ENCODE data around the gene FXR2. TPM values are rescaled to one million over a fixed set of nuclear protein-coding genes. Genes with fewer than 3 reads are reported as not detected.

The FXR2 gene
- total and polyA plus RNA-seq, 2 experiments from 2014 or later: 10.9 to 24.4 TPM

GRCh38 chr17:7629939-7630571 lies 15.4 kb upstream of the FXR2 start, which contains the start of gene SHBG (continued):
- no peak for TF ChIP-seq ZNF462 (CRISPR knock-in tag; IDR thresholded peaks at IDR 0.05)
- TF ChIP-seq NANOG (IDR thresholded peaks at IDR 0.05; ENCODE audit: borderline replicate concordance): no peak
- no peak for TF ChIP-seq ETS1 (IDR thresholded peaks at IDR 0.05)
- no peak for TF ChIP-seq EZH2 (IDR thresholded peaks at IDR 0.05; ENCODE audit: low read depth, unreplicated experiment)

- H3F3A ChIP-seq (replicated peaks; ENCODE audit: low read depth): peaks cover 16% of the 10 kb centered on the region; the same call in 1 of the 2 replicates
- ATAC-seq (peak; percentile 89), DNase-seq (ENCODE audit: low spot score) (peak; percentile 96)
- Mint-ChIP-seq H3K27ac (peak within 1 kb of the TSS; percentile 93), H3K9me3 (no peaks in the 10 kb centered on the region), H3K4me1 (peaks cover 11% of the 10 kb centered on the region), H3K27me3 (ENCODE audit: insufficient read depth, low read depth, poor library complexity) (peaks cover 13% of the 10 kb centered on the region), H3K36me3 (ENCODE audit: low read depth) (peaks cover 13% of the 10 kb centered on the region; the same call in 2 of the 3 replicates), H3K4me3 (peak within 1 kb of the TSS; percentile 90)
- H4K20me1 ChIP-seq (replicated peaks; ENCODE audit: insufficient read depth): no peaks in the 10 kb centered on the region
- peak within 1 kb of the TSS; percentile 99 for H3K27ac ChIP-seq (ENCODE audit: low read depth)
- peak within 1 kb of the TSS; percentile 97 for H3K4me3 ChIP-seq
- H3K4me2 ChIP-seq: peak within 1 kb of the TSS; percentile 90
- peak within 1 kb of the TSS; percentile 97; the same call in 1 of the 2 replicates for H2AFZ ChIP-seq
- no peaks in the 10 kb centered on the region for H3K9me2 ChIP-seq (ENCODE audit: insufficient read depth)
- H3K36me3 ChIP-seq (ENCODE audit: insufficient read depth): no peaks in the 10 kb centered on the region
- peaks cover 4% of the 10 kb centered on the region; the same call in 1 of the 2 replicates for H3K79me2 ChIP-seq (replicated peaks; ENCODE audit: insufficient read depth)
- H3K4me1 ChIP-seq (ENCODE audit: insufficient read depth): peaks cover 7% of the 10 kb centered on the region
- no peaks in the 10 kb centered on the region for H3K27me3 ChIP-seq (ENCODE audit: insufficient read depth)
- TF ChIP-seq ETS1 (IDR thresholded peaks at IDR 0.05): no peak
- peak; percentile 82 for TF ChIP-seq POLR2AphosphoS5 (IDR thresholded peaks at IDR 0.05; ENCODE audit: low read depth)
Measured at GRCh38 chr17:7627250-7628121, 12.8 kb upstream of the FXR2 start, which contains the start of gene SAT2. Gene SAT2, minus strand, starts transcription at chr17:7627821. Its CDS starts 186 bp downstream, at chr17:7627635.
